ENCODE measurements around the gene MSANTD1.

DNA sequence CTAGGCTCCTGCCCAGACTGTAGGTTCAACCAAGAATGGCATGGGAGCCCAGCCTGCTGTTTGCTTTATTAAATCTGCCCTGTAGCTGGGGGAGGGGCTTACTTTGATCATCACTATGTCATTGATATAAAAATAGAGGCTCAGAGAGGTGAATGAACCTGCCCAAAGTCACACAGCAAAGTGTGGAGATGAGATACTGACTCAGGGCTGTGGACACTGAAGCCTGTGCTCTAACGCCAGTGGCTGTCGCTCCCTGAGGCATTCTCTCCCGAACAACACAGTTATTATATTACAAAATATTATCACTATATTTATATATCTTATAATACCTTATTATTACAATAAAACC, 3.5 kb downstream of the MSANTD1 start:
- TF ChIP-seq JUN (IDR thresholded peaks at IDR 0.05; ENCODE audit: borderline replicate concordance, insufficient read depth, insufficient read length, low read depth) (no peak), POLR2AphosphoS5 (IDR thresholded peaks at IDR 0.05; ENCODE audit: insufficient read depth, low read depth, low read length) (no peak), CTCF (IDR thresholded peaks at IDR 0.05; ENCODE audit: extremely low read depth in 1 of 2, insufficient read depth in 1 of 2, low read depth in 1 of 2, low read length in 2 of 2) (no peak), POLR2A (IDR thresholded peaks at IDR 0.05; ENCODE audit: low read depth, low read length) (no peak), MYC (IDR thresholded peaks at IDR 0.05; ENCODE audit: low read depth, low read length) (no peak), EZH2 (IDR thresholded peaks at IDR 0.05; ENCODE audit: borderline replicate concordance, low read depth, low read length, severe bottlenecking) (no peak)
